ENCODE data around the gene BRD2.
"Not testable (repeated sequence)": the region's sequence is repeated elsewhere in the genome, so short reads cannot be mapped to it uniquely, and the experiment has no call there.

Gene BRD2

DNA sequence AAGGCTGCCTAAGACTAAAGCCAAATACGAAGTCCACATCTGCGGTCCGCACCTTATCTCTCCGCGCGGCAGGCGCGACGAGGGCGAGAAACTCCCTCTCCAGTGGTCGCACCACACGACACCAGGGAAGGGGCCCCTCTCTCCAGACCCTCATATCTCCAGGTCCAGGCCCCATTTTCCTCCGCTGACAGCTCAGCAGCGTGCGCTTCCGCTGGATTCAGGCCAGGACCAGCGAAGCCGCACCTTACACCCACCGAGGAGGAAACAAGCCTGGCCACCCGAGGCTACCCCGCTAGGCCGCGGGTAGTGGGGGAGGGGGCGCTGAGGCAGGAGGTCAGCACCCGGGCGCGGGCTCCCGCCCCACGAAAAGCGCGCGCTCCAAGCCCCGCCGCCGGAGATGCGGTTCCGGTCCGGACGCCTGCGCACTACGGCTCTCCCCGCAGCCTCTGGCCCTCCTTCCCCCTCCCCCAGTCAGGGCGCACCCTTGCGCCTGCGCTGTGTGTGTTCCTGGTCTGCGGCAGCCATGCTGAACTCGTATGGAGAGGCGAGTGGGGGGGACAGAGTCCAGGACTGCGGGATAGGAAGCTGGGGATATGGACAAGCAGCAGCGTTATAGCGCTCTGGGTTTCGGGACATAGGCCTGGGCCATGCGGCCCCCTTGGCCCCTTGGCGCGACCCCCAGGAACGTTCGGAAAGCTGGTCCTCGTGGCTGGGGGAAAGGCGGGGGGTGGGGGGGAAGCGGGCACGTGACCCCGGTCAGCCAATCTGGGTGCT is at the start of gene BRD2:
TSS of gene BRD2 (plus strand) at position 502 of the 774 bp plus-strand sequence. CDS start 4,305 bp downstream, outside the sequence.
- peak; percentile 93 for DNase-seq

DNA sequence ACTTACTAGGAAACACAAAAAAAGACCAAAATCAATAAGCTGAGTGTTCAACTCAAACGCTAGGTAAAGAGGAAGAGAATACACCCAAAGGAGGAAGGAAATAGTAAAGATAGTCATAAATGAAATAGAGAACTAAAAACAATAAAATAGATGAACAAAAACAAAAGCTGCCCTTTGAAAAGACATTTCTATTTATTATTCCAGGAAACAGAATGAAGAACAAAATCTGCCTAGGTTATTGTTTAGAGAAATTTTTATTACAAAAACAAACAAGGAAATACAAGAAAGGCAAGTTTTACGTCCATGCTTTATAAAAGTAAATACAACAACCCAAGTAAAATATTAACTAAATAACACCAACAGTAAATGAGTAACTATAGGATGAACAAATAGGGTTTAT is 47.7 kb upstream of the BRD2 start:
- DNase-seq: no peak

DNA sequence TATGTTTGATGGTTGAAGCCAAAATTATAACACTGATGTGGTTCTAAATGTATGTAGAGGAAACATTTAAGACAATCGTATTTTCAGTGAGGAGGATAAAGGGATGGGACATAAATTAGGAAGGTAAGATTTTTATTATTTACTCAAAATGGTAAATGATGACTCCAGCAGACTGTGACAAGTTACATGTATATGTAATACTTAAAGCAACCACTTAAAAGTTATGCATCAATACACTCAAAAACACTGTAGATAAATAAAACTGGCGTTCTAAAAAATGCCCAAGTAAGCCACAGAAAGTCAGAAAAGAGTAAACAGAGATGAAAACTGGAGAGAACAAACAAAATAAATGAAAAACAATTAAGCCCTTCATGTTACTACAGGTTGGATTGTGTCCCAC is 46.3 kb upstream of the BRD2 start:
- DNase-seq: no peak

DNA sequence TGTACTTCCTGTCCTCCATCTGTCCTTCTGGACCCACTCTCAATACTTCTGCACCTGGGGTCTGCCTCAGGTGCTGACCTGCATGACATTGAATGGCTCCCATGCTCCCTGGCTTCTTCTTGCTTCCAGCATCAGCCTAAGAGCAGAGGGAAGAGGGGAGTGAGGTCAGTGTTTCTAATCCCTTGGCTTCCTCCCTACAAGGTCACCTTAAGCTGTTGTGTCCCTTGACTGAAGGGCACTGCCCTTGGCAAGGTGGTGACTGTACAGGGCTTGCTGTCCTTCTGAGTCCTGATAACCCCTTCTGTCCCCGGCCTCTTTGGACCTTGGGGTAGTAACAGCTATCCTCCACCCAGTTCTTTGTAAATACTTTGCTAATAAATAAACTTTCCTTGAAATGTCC is 37.2 kb upstream of the BRD2 start:
- DNase-seq: no peak

GRCh38 chr6:32932132-32932868 is 36.1 kb upstream of the BRD2 start:
- no peak for DNase-seq

- peak; percentile 76 for DNase-seq
Observed at GRCh38 chr6:32933661-32934085, 34.7 kb upstream of the BRD2 start.

DNA sequence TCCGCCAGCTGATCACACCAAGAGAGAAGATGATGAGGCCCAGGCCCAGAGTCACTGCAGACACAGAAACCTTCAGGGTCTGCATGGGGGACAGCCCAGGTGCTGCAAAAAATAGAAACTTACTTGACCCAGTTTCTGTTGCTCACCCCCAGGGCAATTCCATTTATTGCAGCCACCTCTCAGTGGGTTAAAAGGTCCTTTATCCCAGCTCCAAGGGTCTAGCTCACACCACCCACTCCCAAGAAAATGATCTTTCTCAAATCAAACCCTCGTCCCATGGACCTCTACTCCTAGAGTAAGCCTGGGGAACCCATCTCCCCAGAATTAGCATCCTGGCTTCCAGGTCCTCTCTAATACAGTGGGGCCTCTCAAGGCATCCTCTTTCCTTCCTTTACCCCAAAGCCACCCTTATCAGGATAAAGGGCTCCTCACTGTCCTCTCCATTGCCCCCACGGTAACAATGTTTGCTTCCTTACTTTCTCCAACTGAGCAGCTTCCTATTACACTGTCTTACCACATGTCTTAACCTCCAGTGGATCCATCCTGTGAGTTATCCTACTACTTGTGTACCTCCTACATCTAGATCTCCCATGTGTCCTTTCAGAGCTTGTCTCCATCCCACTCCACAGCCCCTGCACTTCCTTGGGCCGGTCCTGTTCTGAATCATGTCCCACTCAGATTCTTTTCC is 32.7 kb upstream of the BRD2 start:
- no peak for DNase-seq

DNA sequence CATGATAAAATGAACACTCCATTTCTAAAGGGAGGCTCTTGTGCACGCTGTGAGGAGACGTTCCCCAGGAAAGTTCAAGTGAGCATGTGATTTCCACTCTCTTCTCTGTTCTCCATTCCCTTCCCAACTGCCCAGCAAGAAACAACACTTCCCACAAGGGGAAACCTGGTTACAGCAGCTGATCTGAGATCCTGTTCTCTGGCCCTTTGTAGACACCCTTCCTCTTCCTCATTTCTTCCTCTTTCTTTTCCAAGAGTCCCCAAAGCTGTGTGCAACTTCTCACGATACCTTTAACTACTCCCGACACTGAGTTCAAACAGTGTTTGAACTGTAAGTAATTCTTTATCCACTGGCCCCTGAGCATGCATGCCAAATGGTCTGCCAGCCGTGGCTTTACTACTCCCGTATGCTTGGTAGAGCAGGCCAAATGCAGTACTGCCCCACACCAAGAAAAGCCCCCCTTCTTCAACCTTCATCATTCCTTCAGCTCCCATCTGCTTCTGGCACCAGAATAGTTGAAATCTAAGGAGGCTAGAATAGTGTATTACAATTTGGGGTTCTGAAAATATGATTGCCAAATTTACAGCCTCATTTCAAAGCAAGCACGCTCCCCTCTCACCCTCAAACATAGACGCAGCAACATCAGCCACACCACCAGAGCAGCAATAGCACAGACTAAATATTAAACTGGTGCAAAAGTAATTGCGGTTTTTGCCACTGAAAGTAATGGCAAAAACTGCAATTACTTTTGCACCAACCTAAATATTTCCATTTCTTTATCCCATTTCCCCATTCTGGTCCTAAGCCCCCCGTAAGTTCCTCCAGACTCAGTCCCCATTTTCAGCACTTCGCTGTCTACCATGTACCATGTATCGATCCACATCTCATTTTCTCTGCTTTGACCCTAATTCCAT is 31.9 kb upstream of the BRD2 start:
- DNase-seq: no peak

- DNase-seq: no peak
Observed at GRCh38 chr6:32937230-32937633, 31.2 kb upstream of the BRD2 start.

DNA sequence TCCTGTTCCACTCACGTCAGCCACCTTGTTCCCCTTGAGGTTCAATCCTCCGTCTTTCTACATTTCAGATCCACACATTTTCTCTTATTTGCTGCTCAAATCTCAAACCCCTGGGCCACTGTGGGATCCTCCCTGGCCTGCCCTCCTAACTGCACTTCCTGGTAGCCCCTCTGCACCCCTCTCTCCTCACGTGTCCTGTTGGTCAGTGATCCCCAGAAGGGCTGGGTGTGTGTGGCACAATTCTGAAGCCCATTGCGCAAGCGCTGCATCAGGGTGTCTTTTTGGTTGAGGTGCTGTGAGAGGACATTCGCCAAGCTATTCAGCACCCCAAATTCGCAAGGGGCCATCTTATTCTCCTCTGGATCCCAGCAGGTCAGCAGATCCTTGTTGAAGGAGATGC is 29.9 kb upstream of the BRD2 start:
- no peak for DNase-seq

DNA sequence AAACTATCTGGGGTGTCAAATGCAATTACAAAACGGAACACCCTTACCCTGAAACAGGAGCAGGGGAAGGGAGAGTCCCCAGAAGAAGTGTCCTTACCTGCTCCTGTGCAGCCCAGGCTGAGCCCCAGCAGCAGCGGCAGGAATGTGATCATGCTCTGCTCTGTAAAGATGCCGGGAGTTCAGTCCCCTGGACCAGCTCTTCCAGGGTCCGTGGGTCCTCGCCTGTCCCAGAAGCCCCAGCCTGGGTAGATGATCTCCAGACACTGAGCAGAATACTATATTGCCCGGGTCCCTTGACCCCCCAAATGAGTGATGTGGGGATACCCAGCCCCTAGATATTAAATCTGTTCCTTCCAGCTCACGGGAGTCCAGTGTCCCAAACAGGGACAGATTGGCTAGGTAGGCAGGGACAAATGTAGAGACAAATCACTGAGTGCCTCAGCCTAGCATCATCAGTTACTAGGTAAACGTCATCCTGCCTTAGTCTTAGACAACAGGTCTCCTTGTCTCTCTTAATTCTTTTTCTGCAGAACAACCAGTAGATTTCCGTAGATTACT is 27.7 kb upstream of the BRD2 start, which contains the start of gene HLA-DMB:
TSS of gene HLA-DMB (minus strand) at position 373 of the 558 bp plus-strand sequence. CDS start at position 152, 221 bp downstream.
- DNase-seq: no peak

- DNase-seq: peak; percentile 16
Observed at GRCh38 chr6:32941214-32941768, 27.1 kb upstream of the BRD2 start.

- not testable (repeated sequence) for DNase-seq
Observed at GRCh38 chr6:32942555-32943123, 25.8 kb upstream of the BRD2 start.

GRCh38 chr6:32943864-32944649 is 24.3 kb upstream of the BRD2 start:
- no peak for DNase-seq

- no peak for DNase-seq
Observed at GRCh38 chr6:32945108-32945760, 23.2 kb upstream of the BRD2 start.

GRCh38 chr6:32945953-32946352 is 22.4 kb upstream of the BRD2 start:
- no peak for DNase-seq

- DNase-seq: no peak
Observed at GRCh38 chr6:32946893-32947292, 21.5 kb upstream of the BRD2 start.

- no peak for DNase-seq
Observed at GRCh38 chr6:32947552-32948465, 20.6 kb upstream of the BRD2 start.

DNA sequence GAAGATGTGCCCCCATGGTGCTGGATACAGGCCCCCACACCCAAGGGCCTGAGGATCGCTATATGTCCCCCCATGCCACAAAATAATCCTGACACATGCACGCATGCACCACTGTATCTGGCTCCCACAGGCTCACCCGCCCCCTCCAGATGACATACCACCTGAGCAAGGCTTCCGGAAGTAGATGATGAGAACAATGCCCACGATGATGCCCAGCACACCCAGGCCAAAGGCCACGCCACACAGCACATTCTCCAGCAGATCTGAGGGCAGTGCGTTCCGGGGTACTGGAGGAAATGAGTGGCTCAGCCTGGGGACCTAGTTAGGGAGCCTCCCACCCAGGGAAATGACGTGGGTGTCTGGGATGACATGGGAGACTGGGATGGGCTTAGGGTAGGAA is 19.3 kb upstream of the BRD2 start:
- no peak for DNase-seq

Data from stimulated activated CD4-positive, alpha-beta T cell treated with anti-CD3 and anti-CD28 coated beads, Interleukin-12 subunit alpha, Interleukin-12 subunit beta, amount 100 ng/mL, for 4 hours (primary cell).